GM21360 (cell line): ENCODE data around the gene TSPEAR.
"Not testable (repeated sequence)": the region's sequence is repeated elsewhere in the genome, so short reads cannot be mapped to it uniquely, and the experiment has no call there.

Experiments used
- ATAC-seq: cut with Tn5 transposase; IDR thresholded peaks from one replicate; pipeline ENCODE4 v1.9.1; 2021; ENCODE audit warnings: mild to moderate bottlenecking, moderate library complexity; ENCODE audit not compliant: unreplicated experiment

TSPEAR gene

DNA sequence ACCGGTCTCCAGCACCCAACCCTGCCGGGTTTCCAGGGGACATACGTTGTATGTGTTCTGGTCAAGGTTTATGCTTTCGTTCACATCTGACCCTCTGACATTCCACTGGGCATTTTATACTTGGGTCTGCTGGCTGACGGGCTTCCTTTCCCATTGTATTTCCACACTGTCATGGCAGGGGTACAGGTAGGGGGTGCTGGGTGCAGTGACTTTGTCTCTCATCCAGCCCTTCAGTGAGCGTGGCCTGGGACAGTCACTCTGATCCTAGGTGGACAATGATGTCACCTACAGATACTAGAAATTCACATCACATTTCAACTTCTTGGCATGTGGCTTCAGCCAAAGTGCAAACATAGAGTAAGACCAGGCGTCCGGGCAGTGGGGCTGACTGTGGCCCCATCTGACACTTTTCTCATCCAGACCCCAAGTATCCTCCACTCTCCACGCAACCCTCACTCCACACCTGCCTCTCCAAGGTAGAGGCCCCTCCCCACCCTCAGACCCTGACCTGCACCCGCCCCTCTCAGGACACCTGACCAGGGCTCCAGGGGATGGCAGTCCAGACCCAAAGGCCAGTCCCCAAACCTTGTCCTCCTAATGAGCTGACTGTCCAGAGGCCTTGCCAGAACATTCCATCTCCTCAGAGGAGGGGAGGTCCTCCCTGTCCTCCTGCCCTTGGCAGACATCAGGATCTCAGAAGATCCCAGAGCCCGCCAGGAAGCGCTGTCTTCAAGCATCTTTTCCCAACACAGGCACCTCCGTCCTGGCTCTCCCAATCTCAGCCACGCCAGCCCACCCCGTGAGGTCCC is 75.0 kb downstream of the TSPEAR start:
- no peak for ATAC-seq

DNA sequence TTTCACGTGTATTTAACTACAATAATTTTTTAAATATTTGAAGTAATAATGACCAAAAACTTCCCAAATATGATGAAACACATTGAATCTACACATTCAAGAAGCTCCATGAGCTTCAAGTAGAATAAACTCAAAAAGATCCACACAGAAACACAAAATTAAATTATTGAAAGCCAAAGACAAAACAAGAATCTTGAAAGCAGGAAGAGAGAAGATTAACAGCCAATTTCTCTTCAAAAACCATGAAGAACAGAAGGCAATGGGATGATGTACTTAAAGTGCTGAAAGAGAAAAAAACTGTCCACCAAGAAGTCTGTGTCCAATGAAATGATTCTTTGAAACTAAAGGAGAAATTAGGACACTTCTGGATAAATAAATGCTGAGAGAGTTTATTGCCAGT is 79.3 kb downstream of the TSPEAR start:
- no peak for ATAC-seq

DNA sequence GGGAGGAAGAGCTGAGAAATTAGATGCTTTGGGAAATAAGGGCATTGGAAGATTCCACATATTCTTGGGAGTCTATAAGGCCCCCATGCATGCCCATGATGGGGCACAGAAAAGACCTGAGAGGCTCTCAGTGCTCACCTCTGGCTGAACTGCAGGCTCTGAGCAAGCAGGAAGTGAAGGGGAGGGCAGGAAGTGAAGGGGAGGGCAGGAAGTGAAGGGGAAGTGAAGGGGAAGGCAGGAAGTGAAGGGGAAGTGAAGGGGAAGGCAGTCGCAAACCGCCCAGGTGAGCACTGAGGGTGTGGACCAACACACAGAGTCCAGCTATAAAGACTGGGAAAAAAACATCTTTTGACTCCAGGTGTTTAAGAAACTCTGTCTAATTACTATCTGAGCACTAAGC is 80.9 kb downstream of the TSPEAR start:
- no peak for ATAC-seq

GRCh38 chr21:44628707-44629391 is 82.5 kb downstream of the TSPEAR start:
- ATAC-seq, result no peak

- not testable (repeated sequence) for ATAC-seq
Observed at GRCh38 chr21:44627831-44628233, 83.5 kb downstream of the TSPEAR start.

DNA sequence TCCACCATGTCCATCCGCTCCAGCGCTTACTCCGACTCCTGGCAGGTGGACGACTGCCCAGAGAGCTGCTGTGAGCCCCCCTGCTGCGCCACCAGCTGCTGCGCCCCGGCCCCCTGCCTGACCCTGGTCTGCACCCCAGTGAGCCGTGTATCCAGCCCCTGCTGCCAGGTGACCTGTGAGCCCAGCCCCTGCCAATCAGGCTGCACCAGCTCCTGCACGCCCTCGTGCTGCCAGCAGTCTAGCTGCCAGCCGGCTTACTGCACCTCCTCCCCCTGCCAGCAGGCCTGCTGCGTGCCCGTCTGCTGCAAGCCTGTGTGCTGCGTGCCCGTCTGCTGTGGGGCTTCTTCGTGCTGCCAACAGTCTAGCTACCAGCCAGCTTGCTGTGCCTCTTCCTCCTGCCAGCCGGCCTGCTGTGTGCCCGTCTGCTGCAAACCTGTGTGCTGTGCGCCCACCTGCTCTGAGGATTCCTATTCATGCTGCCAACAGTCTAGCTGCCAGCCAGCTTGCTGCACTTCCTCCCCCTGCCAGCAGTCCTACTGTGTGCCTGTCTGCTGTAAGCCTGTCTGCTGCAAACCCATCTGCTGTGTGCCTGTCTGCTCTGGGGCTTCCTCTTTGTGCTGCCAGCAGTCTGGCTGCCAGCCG is 84.1 kb downstream of the TSPEAR start:
- ATAC-seq, result not testable (repeated sequence)

- no peak for ATAC-seq
Observed at GRCh38 chr21:44626673-44627143, 84.7 kb downstream of the TSPEAR start, which contains the start of gene KRTAP10-9. Gene KRTAP10-9, plus strand, starts transcription at chr21:44627093. Its CDS starts 79 bp downstream, at chr21:44627172.

- ATAC-seq, result no peak
Observed at GRCh38 chr21:44626262-44626661, 85.1 kb downstream of the TSPEAR start.

DNA sequence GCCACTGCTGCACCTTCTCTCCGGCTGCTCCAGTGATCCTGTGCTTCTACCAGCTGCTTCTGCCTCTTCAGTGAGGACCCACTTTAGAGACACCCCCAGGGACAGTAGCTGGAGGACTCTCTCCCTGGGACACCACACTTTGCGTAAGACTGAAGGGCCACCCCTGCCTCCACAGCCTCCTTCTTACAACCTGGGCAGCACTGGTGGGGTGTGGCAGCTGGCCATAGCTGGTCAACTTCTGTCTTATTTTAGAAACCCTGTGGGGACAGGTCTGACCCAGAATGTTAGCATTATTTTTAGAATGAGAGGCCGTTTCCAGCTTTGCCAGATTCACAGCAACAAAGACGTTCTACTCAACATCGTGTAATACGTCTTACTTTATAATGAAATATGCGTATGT is 85.6 kb downstream of the TSPEAR start:
- no peak for ATAC-seq

GRCh38 chr21:44623575-44623974 is 87.8 kb downstream of the TSPEAR start:
- no peak for ATAC-seq

DNA sequence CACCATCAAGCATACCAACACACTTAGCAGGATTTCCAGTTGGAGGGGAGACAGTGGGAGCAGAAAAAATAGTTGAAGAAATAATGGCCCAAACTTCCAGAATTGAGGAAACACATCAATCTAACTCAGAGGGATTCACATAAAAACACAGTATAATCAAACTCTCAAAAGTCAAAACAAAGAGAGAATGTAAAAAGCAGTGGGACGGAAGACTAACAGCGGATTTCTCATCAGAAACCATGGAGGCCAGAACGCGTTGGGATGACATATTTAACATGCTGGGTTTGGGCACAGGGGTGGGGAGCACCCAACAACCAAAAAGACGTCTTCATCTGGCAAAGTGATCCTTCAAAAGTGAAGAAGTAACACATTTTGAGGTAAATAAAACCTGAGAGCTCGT is 91.5 kb downstream of the TSPEAR start:
- ATAC-seq, result no peak

DNA sequence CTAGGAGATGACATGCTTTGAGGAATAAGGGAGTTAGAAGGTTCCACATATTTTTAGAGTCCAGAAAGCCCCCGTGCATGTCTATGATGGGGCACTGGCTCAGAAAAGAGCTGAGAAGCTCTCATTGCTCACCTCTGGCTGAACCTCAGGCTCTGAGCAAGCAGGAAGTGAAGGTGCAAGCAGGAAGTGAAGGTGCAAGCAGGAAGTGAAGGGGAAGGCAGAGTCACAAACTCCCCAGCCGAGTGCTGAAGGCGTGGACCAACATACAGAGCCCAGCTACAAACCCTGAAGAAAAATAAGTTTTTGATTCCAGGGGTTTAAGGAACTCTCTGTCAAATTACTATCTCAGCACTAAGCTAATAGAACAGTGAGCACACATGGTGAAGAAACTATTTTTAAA is 92.5 kb downstream of the TSPEAR start:
- no peak for ATAC-seq

- no peak for ATAC-seq
Observed at GRCh38 chr21:44618504-44618903, 92.9 kb downstream of the TSPEAR start.

- ATAC-seq, result no peak
Observed at GRCh38 chr21:44617071-44617501, 94.3 kb downstream of the TSPEAR start.

GRCh38 chr21:44616591-44616926 is 94.8 kb downstream of the TSPEAR start:
- ATAC-seq, result no peak

DNA sequence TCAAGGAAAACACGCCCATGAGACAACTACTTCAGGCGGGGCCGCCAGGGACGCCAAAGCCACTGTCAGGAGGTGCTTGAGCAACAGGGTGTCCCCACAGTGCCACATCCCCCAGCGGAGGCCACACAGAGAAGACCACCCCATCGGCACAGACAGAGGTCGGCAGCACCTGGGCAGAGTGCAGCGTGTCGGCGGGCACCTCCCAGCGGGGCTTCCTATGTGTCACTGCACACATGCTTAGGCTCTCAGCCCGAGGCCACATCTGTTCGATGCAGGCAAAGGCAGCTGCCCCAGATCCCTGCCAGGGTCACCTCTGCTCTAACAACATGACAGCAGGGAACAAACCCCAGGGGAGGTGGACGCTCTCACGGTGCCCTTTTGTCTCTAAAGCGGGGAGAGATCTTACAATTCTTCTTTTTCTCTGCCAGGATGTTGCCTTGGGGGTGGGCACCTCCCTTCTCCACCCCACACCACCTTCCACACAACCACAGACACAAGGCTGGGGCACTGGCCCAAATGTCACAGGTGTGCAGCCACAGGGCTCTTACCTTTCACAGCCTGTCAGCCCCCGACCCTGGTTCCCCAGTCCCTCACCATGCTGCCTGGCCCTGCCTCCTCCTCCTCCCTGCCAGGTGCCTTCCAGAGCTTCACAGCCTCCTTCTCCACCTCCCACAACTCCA is 95.3 kb downstream of the TSPEAR start:
- ATAC-seq, result no peak

- no peak for ATAC-seq
Observed at GRCh38 chr21:44615466-44615865, 95.9 kb downstream of the TSPEAR start.

DNA sequence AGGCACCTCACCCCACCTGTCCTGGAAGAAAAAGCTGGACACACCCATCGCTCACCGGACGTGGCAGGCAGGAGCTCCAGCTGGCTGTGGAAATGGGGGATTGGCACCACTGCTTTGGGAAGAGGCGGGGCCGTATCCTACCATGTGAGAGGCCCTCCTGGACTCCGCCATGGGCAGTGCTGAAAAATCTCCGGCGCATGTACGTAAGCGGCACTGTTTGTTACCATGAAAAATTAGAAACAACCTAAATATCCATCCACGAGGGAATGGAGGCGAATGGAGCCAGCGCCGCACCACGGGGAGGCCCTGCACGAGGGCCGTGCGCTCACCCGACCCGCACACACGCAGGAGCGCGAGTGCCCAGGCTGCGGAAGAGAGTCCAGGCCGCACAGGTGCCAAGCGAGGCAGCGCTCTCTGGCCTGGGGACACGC is 96.4 kb downstream of the TSPEAR start:
- no peak for ATAC-seq

GRCh38 chr21:44614161-44614631 is 97.2 kb downstream of the TSPEAR start:
- ATAC-seq, result no peak

GRCh38 chr21:44613386-44614155 is 97.8 kb downstream of the TSPEAR start:
- no peak for ATAC-seq
